NT2/D1 (cell line): ENCODE data around the gene ST6GALNAC3.
"Not testable (repeated sequence)": the region's sequence is repeated elsewhere in the genome, so short reads cannot be mapped to it uniquely, and the experiment has no call there.

Experiments used
- SUZ12 ChIP-seq: IDR thresholded peaks from 2 replicates; pipeline ENCODE4 v1.6.1; 2011; ENCODE audit not compliant: insufficient read length, insufficient read depth; ENCODE audit errors: extremely low read depth
- ZNF274 ChIP-seq: IDR thresholded peaks from 2 replicates; pipeline ENCODE4 v1.6.1; 2011; ENCODE audit warnings: mild to moderate bottlenecking, low read depth, low read length

GRCh38 chr1:76097064-76097463, 22.5 kb downstream of the ST6GALNAC3 start:
- TF ChIP-seq SUZ12, ZNF274: not testable (repeated sequence)
